Measurements from ENCODE around the gene PLXNA4. TPM values are rescaled to one million over a fixed set of nuclear protein-coding genes. Genes with fewer than 3 reads are reported as not detected.

Gene PLXNA4
- total RNA-seq, 1 experiment from 2014 or later = not detected

- Histone ChIP-seq H4K20me1 (ENCODE audit: insufficient read depth) (no peaks in the 10 kb centered on the region), H3K4me1 (ENCODE audit: control insufficient read depth in 1 of 2, insufficient read depth in 2 of 2, low read length in 2 of 2) (no peaks in the 10 kb centered on the region), H3K9me3 (ENCODE audit: control insufficient read depth in 1 of 2, insufficient read depth in 1 of 2, low read depth in 1 of 2, low read length in 2 of 2) (no peaks in the 10 kb centered on the region), H3K4me2 (ENCODE audit: low read length) (no peak overlapping the region), H3K27ac (ENCODE audit: low read depth, low read length) (no peak overlapping the region), H3K79me2 (ENCODE audit: insufficient read depth, low read length) (no peaks in the 10 kb centered on the region), H2AFZ (ENCODE audit: low read depth, low read length, poor library complexity, severe bottlenecking) (no peak overlapping the region), H3K4me3 (replicated peaks in 1 of 2; ENCODE audit: low read depth in 1 of 2, low read length in 2 of 2) (no peak overlapping the region), H3K27me3 (ENCODE audit: insufficient read depth, low read length) (peaks cover 54% of the 10 kb centered on the region), H3K9ac (ENCODE audit: low read length) (no peak overlapping the region), H3K36me3 (ENCODE audit: control insufficient read depth in 1 of 2, insufficient read depth in 2 of 2, low read length in 2 of 2) (no peaks in the 10 kb centered on the region), H3K9me2 (ENCODE audit: insufficient read depth) (no peaks in the 10 kb centered on the region)
- ChIA-PET POLR2A (no interaction called here), RAD21 (ENCODE audit: low non-redundant PET in 1 of 2, low total read pairs in 2 of 2, uncharacterized antibody in 2 of 2, unreplicated experiment in 2 of 2) (no interaction called here), CTCF (no interaction called here)
- BruUV-seq (replicated peaks) = no TSS peak
- TF ChIP-seq TCF7L2 (IDR thresholded peaks at IDR 0.05; ENCODE audit: borderline replicate concordance, extremely low read depth, insufficient read depth, insufficient read length) = no peak
- no peak for TF ChIP-seq RAD21 (IDR thresholded peaks at IDR 0.05; ENCODE audit: low read depth)
- TF ChIP-seq YY1 (IDR thresholded peaks at IDR 0.05; ENCODE audit: extremely low read depth, insufficient replicate concordance, low read depth, low read length) = no peak
- no peak for TF ChIP-seq SIN3A (IDR thresholded peaks at IDR 0.05; ENCODE audit: low read depth)
- TF ChIP-seq SP1 (IDR thresholded peaks at IDR 0.05; ENCODE audit: low read depth) = no peak
- TF ChIP-seq ZFX (IDR thresholded peaks at IDR 0.05) = no peak
- TF ChIP-seq CBX3 (IDR thresholded peaks at IDR 0.05; ENCODE audit: low read depth) = no peak
- no peak for TF ChIP-seq EZH2 (IDR thresholded peaks at IDR 0.05)
- no peak for TF ChIP-seq SRF (IDR thresholded peaks at IDR 0.05; ENCODE audit: low read depth)
- TF ChIP-seq MAX (IDR thresholded peaks at IDR 0.05) = no peak
- TF ChIP-seq EGR1 (IDR thresholded peaks at IDR 0.05; ENCODE audit: low read depth) = no peak
- TF ChIP-seq ATF3 (IDR thresholded peaks at IDR 0.05) = no peak
- TF ChIP-seq JUND (IDR thresholded peaks at IDR 0.05) = no peak
- no peak for TF ChIP-seq CEBPB (IDR thresholded peaks at IDR 0.05; ENCODE audit: low read depth)
- no peak for TF ChIP-seq FOSL1 (IDR thresholded peaks at IDR 0.05; ENCODE audit: low read depth)
- intact Hi-C loops (cut with micrococcal nuclease) = no loop called here
- ATAC-seq (no peak), DNase-seq (ENCODE audit: low read depth, low spot score) (no peak)
Observed at GRCh38 chr7:132590162-132590561, 13.9 kb upstream of the PLXNA4 start.
